Islet precursor cell (in vitro differentiated cells): ENCODE data around the gene SLC7A6OS.

ENCODE experiments used
- DNase-seq: peaks from one replicate; pipeline ENCODE4 v3.0.0-alpha.2; 2018

Gene SLC7A6OS

DNA sequence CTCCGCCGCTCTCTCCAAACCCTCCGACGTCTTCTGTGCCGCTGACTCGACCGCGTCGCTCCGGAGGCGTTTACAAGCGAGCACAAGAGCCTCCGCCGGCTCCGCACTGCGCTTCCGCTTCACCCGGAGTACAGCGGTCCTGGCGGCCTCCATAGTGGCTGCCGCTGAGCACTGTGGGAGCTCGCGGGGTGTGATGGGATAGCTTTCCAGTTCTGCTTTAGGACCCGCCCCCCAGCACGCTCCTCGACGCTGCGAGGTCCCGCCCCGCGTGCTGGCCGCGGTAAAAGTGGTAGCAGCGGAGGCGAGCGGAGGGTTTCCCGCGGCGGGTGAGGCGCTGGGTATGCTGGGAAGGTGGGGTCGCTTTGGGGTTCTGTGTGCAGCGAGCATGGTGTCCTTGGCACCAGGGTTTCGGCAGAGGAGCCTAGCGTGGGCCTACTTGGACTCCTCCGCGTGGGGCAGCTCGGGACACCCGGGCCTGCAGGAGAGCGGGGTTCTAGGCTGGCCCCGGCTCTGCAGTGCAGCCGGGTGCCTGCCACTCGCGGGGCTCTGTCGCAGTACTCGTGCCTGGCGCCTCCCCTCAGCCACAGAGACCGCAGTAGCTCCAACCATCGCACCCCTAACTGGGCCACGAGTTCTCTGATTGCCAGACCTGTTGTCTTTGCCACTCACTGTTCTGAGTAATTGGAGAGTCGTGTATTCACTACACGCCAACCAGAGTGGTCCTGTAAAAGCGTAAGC is at the start of gene SLC7A6OS, which contains the start of gene PRMT7:
SLC7A6OS (minus strand) TSS at position 173 of the 738 bp plus-strand sequence; CDS start at position 153, 20 bp downstream.
PRMT7 (plus strand) TSS at position 246 of the 738 bp plus-strand sequence. CDS start 4,961 bp downstream, outside the sequence.
- peak; percentile 96 for DNase-seq

DNA sequence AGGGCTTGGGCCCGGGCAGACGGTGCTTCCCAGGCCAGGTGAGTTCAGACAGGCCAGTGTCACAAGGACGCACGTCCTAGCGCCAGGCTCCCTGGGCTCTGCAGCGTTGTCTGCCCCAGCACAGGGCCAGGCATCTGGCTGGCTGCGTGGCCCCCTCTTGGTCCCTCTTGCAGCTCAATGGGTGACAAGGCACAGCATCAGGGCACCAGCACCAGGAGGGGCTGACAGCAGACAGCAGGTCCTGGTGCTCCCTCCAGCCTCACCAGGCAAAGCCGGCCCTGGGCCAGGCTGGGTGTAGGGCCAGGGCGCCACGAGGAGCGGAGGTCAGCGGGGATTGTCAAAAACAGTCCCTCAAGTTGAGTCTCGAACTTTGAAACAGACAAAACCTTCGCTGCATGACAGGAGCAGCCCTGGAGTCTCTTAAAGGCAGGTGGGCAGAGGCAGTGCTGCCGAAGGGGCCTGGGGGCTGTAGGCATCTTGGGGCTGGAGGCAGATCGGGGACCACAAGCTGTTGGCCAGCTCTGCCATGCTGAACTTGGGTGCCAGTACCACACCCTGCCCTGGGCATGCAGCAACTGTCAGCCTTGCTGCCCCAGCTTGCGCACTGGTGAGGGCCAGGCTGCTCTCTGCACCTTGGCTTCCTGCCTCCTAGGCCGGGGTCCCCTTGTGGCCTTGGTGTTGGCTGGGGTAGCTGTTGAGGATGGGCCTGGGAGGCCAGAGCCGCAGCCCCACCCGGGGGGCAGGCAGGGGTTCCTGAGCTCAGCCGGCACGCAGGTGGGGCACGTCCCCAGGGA is 48.8 kb upstream of the SLC7A6OS start:
- no peak for DNase-seq

DNA sequence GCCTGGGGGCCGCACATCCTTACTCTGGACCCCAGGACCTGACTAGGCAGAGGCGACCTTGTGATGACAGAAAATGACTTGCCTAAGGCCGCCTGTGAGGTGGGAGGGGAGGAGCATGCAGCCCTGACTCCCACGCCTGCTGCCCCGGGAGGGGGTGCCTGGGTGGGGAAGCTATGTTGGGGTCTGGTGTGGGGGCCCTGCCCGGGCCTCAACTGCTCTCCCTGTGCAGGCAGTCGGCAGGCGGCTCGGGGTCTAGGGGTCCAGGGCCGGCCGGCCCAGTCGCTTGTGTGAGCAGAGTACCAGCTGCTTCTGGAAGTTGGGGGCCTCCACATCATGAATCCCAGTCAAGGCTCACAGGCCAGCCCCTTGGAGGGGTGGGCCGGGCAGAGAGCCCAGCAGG is 48.2 kb upstream of the SLC7A6OS start:
- DNase-seq = no peak

DNA sequence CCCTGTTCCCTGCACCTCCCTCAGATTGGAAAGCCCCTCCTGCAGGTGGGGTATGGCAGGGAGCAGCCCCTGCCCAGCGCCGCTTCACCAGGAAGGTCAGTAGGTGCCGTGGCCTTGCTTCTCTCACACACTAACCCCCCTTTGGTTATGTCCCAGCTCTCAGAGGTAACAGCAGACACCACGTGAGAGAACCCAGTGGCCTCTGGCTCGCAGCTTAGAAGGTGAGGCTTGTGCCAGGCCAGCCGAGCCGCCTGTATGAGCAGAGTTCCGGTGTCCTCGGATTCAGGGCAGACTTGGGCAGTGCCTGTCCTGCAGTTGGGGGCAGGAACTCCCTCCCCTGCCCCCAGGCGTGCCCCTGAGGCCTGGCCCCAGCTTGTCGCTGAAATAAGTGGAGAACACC is 47.2 kb upstream of the SLC7A6OS start:
- no peak for DNase-seq

DNA sequence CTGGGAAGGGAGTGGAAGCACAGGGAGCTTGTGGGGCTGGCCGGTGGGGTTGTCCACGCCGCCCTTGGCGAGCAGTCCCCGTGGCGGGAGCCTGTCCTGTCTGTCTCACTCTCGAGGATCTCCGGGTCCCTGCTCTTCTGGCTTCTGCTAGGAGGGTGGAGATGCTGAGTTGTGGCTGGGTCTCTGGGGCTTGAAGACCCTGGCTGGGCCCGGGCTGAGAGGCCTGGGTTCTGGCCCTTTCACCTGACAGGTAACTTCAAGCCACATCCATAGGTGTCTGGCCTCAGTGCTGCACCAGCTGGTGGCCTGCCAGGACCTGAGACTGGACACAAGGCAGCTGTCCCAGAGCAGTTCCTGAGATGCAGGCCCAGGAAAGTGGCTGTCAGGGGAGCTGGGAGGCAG is 46.8 kb upstream of the SLC7A6OS start:
- DNase-seq = no peak

DNA sequence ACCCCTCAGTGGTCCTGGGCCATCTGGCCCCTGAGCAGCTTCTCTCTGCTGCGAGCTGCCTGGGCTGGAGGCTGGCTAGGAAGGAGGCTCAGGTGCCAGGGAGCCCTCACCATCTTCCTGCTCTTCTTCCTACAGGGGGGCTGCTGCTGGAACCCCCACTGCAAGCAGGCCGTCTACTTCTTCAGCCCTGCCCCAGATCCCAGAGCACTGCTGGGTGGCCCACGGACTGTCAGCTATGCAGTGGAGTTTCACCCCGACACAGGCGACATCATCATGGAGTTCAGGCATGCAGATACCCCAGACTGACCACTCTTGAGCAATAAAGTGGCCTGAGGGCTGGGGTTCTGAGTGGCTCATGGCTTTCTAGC is 46.2 kb upstream of the SLC7A6OS start:
- DNase-seq = no peak

DNA sequence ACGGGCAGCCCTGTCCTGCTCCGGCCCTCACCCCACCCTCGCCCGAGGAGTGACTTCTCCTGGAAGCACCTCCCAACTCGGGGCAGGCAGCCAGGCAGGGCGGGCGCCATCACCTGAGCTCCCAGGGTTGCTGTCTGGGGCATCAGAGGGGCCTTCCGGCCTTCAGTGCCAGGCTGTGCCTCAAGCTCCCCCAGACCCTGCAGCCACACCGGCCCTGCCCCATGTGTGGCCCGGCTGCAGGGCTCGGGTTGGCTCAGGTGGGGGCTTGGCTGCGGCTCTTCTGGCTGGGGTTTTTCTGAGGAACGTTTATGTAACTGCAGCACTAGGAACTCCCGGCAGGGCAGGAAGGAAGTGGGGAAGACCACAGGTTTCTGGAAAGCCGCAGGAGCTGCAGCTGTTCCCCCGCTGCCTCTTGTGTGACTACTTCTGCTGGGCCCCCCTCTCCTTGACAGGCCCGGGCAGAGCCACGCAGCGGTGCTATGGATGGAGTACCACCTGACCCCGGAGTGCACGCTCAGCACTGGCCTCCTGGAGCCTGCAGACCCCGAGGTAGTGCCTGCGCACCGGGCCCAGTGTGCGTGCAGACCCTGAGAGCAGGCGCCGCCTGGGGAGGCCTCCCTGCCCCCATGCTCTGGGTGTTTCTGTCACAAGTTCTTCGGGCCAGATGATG is 45.6 kb upstream of the SLC7A6OS start:
- no peak for DNase-seq

DNA sequence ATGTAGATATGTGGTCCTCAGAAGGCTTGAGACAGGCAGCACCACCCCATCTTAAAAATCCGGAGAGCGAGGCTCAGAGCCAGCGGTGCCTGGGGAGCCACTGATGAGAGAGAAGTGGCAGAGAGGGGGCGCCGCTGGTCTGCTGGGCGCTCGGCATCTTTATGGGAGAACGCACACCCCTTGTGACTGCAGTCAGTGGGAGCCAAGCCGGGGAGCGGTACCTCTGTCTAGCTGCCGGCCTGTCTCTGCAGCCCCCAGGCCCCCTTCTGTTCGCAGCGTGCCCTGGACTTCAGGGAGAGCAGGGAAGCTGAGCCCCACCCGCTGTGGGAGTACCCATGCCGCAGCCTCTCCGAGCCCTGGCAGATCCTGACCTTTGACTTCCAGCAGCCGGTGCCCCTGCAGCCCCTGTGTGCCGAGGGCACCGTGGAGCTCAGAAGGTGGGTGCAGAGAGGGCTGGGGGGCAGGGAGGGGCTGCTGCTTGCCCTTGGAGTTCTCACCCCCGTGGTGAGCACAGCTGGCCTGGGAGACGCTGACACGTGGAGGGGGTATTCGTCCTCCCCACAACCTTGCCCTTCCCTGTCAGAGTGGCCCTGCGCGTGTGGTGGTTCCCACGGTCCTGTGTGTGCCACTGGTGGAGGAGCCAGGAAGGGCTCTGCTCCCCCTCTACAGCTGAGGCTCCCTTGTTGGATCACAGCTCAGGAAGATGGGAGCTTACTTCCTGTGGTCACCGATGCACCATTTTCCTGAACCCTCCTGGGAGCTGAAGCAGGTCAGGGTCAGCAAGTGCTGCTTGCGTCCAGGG is 44.9 kb upstream of the SLC7A6OS start:
- DNase-seq = no peak

DNA sequence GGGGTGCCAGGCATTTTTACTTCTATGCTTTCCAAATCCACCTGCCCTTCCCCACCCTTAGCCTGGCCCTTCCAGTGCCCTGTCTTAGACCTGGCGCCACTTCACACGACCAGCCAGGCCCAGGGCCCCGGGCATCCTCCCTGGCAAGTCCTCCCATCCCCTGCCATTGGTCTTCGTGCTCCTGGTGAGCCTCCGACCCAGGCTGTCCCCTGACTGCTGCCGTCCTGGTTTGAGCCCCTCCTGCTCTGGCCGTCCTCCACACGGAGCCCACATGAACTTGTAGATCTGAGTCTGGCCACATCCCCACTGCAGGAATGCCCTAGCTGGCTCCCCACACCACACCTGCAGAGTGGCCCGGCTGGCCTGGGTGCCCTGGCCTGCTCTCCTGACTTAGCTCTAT is 44.1 kb upstream of the SLC7A6OS start:
- DNase-seq = no peak

DNA sequence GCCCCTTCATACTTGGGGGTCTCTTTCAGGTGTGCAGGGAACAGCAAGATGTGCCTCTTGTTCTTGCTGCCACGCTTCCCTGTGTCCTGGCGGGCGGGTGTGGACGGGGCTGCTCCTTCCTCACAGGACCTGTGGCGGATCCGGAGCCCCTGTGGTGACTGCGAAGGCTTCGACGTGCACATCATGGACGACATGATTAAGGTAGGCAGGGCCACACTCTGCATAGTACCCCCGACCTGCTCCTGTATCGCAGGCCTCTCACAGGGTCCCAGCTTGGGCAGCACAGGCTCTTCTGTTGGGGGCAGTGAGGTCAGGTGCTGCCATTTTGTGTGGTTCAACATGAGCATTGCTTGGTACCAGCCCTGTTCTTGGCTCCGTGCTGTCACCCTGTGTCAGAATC is 42.6 kb upstream of the SLC7A6OS start:
- DNase-seq = no peak

DNA sequence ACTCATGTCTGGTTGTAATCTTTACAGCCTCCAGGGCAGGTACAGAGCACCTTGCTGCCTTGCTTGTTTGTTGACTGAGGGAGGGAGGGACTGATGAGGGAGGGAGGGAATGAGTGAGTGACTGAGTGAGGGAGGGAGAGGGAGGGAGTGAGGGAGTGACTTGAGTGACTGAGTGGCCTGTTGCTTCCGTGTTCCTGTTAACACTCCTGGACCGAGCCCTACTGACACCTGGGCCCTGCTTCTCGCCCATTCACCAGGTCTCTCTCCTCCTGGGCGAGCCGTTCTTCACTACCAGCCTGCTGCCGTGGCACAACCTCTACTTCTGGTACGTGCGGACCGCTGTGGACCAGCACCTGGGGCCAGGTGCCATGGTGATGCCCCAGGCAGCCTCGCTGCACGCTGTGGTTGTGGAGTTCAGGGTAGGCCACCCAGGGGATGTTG is 41.3 kb upstream of the SLC7A6OS start:
- no peak for DNase-seq

DNA sequence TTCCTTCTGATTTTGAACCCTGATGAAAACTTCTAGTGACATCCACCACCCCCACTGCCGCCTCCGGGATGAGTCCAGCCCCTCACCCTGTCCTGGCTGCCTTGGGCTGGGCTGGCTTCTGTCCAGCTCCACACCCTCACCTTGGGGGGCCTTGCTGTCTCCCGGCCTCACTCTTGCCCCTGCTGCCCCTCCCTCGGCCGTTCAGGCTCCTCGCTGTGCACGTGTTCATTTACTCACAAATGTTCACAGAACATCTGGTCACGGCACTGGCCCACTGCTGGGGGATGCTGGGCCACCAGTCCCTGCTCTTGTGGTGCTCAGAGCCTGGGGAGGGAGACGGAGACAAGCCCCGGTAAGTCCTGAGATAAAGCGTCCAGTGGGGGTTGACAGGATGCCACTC is 40.7 kb upstream of the SLC7A6OS start:
- DNase-seq = no peak

DNA sequence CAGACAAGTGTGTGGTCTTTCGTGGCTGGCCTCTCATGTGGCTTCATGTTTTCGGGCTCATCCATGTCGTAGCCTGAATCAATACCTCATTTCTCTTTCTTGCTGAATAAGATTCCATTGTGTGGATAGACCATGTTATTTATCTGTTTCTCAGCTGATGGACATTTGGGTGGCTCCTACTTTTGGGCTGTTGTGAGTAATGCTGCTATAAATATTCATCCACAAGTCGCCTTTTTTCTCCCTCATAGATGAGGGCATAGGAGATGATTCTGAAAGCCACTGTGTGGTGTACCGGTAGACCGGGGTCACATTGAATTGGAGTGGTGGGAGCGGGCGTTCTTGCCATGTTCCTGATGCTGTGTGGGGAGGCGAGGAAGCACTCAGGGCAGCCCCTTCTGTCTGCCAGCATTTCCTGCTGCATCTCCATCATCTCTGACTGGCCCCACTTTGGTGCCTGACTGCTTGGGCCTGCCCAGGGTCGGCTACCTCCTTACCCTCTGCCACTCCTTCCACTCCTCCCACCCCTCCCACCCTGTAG is 40.1 kb upstream of the SLC7A6OS start:
- DNase-seq = no peak

DNA sequence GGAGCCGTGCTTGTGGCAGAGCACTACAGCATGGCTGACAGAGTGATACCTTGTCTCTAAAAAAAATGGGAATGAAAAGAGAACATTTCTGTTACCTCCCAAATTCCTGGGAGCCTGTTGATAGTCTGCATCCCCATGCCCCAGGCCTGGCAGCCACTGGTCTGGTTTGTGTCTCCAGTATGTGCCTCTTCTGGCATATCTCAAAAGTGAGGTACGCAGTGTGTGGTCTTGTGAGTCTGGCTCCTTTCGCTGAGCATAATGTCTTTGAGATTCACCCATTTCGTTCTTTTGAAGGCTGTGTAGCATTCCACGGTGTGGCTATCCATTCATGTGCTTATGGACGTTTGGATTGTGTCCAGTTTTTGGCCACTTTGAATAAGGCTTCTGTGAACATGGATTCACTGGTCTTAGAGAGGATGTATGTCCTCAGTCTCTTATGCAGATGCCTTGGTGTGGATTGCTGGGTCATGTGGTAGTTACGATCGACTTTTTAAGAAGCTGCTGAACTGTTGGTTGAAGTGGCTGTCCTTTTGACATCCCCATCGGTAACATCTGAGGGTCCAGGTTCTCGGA is 39.2 kb upstream of the SLC7A6OS start:
- DNase-seq = peak; percentile 51

DNA sequence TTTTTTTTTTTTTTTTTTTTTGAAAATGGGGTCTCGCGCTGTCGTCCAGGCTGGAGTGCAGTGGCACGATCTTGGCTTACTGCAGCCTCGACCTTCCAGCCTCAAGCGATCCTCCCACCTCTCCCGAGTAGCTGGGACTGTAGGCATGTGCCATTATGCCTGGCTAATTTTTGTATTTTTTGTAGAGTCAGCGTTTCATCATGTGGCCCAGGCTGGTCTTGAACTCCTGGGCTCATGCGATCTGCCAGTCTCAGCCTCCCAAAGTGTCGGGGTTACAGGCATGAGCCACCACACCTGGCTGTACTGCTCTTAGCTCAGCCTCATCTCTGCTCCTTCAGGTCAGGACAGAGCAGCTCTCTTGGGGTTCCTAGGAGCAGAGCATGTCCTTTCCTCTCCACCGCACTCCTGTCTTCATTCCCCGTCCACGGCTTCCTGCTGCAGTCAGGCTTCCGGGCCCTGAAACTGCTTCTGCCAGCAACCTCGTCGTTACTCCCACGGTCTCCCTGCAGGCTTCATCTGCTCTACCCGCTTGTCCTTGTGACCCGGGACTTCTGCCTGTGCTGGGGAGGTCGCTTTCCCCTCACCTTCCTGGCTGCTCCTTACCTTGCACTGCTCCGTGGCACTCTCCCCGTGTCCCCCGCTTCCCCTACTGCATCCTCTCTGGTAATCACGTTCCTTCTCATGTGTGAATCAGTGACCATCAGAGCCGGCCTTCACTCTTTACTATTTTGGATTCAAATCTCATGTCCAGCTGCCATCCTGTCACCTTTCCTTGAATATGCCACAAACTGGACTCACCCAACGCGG is 38.1 kb upstream of the SLC7A6OS start:
- DNase-seq = no peak

DNA sequence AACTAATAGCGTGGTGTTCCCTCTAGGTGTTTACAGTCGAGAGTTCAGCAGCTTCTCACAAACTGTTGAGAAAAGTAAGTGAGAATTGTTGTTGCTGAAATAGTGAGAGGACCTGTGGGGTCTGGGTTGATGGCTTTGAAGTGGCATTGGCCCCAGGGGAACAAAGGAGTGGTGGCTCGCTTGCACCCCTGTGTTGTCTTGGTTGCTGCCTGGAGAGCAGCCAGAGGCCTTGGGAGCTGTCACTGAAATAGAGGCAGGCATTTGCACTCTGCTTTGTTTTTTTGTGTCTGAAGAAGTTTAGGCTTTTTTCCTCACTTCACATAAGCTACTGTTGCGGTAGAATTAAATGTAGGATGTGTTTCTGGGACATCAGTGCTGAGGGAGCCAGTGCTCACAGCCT is 36.9 kb upstream of the SLC7A6OS start:
- DNase-seq = no peak

DNA sequence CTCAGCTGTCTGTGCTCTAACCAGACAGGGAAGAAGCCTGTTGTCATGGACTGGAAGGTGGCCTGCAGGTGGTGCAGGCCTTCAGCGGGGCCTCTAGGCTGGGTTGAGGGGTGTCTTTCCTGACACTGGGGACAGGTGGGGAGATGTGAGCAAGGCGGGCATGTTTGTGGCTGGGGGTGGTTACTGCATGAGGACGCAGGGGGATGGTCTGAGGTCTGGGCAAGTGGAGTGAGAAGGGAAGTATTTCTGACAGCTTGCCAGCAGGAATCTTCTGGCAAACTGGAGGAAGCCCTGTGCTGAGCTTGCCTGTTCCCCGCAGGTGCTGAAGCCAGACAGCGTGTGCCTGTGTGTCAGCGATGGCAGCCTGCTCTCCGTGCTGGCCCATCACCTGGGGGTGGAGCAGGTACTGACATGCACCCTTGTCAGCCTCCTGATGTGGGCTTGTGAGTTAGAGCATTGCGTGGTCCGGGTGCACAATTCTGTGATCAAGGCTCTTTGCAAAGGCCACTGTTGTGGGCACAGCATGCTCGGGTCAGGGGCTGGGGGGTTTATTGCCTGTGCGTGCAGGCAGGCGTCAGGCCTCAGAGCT is 36.2 kb upstream of the SLC7A6OS start:
- peak; percentile 50 for DNase-seq

DNA sequence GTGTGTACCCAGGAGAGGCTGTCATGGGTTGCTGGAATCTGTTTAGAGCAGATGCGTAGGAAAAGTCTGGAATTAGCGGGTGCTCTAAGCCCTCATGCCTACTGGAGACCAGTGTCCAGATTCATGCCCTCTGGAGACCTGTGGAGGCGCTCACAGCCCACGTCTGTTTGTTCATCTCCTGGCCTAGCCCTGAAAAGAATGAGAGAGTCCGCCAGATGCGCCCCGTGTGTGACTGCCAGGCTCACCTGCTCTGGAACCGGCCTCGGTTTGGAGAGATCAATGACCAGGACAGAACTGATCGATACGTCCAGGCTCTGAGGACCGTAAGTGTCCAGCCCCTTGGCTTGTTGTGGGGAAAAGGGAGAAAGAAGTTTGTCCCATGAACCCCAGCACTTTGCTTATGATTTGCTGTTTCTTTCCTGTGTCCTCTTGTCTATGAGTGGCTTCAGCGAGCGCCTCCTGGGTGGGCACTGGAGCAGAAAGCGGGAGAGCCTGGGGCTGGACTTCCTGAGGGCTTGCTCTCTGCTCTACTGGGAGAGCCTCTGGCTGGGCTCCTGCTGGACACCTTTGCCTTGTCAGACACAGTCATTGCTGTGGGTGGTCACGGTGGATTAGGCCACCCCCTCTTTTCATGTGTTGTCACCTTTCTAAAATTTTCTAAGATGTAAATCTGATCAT is 35.4 kb upstream of the SLC7A6OS start:
- DNase-seq = no peak

DNA sequence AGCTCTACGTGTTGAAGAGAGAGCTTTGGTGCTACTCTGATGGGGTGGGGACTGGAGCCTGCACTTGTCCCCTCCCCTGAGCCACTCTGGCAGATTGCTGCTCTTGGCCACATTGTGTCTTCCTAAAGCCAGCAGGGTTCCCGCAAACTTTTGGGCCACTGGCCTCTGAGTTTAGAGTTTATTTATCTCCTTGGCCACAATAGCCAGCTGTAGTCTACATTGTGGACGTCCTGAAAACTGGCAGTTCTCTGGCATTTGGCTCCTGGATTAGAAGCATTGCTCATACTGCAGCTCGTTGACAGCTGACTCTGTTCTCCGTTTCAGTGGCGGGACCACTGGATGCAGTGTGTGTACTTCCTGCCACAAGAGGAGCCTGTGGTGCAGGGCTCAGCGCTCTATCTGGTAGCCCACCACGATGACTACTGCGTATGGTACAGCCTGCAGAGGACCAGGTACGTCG is 34.6 kb upstream of the SLC7A6OS start:
- no peak for DNase-seq

DNA sequence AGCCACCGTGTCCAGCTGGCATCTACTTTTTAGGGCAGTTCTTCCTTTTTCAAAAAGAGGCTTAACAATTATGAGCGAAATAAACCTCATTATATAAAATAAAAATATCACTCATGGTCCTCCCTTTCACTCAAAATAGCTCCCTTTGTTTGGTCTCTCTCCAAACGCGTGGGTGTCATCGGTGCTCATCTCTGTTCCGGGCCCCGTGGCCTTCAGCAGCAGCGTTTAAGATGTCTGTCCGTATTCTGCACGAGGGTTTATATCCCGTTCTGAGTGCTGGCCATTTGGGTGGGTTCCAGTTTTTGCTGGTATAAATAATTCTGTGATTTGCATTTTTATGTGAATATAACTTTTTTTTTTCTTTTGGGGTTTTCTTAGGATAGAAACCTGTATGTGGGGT is 33.5 kb upstream of the SLC7A6OS start:
- no peak for DNase-seq
